Measurements from ENCODE around the gene FAM83D. TPM values are rescaled to one million over a fixed set of nuclear protein-coding genes. Genes with fewer than 3 reads are reported as not detected.

Gene FAM83D
- polyA plus RNA-seq, 1 donor from 2014 or later: 0.48 TPM

DNA sequence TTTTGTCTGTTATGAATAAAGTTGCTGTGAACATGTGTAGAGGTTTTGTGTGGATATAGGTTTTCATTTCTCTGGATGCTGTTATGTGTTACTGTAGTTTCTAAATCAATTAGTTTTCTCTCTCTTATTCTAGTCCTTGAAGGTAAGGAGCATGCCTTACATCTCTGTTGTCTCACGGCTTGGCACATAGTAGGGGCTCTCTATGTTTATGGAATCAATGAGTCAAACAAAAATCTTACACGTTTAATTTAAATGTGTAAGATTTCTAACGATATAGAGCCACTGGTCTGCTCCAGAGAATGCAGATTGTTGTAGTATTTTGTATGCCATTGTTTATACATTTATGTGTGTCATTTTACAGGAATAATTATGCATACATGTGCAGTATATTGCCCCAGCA lies 20.6 kb downstream of the FAM83D start:
- Histone ChIP-seq H3K79me2 (replicated peaks; ENCODE audit: insufficient read depth, low read length) (no peaks in the 10 kb centered on the region), H4K20me1 (ENCODE audit: insufficient read depth) (no peaks in the 10 kb centered on the region), H3K36me3 (ENCODE audit: insufficient read depth, low read length) (no peaks in the 10 kb centered on the region)

DNA sequence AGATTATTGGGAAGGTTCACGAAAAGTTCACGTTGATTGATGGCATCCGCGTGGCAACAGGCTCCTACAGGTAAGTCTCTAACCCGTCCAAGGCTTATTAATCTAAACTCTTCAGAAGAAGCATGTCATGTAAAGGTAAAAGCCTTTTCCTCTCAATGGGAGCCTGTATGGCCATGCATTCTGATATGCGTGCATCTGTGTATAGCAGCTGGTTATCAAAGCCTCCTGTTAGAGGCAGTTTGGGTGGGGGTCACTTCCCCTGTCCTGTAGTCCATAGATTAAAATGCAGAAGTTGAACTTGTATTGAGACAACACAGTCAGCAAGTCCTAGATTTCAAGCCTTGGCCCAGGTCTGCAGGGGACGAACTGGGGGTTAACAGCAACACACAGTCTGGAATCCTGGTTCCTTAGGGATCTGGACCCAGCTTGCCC lies 21.7 kb downstream of the FAM83D start:
- no peak overlapping the region for H3K4me2 ChIP-seq (ENCODE audit: low read length)
- H3K4me3 ChIP-seq (ENCODE audit: low read length): no peak overlapping the region
- no peaks in the 10 kb centered on the region for H4K20me1 ChIP-seq (ENCODE audit: insufficient read depth)
- no peak overlapping the region for H2AFZ ChIP-seq (ENCODE audit: low read depth, low read length)
- no peaks in the 10 kb centered on the region for H3K9me2 ChIP-seq (ENCODE audit: insufficient read depth, low read length)
- no peaks in the 10 kb centered on the region for H3K79me2 ChIP-seq (replicated peaks; ENCODE audit: insufficient read depth, low read length)
- no peaks in the 10 kb centered on the region for H3F3A ChIP-seq (ENCODE audit: insufficient read depth, low read length, poor library complexity, severe bottlenecking)
- no peak overlapping the region for H3K27ac ChIP-seq (ENCODE audit: low read length)
- H3K9ac ChIP-seq (ENCODE audit: low read length): no peak overlapping the region
- no peaks in the 10 kb centered on the region for H3K9me3 ChIP-seq (ENCODE audit: low read length)
- TF ChIP-seq POLR2AphosphoS5 (IDR thresholded peaks at IDR 0.05): no peak
- no peak for TF ChIP-seq RAD21 (conservative IDR thresholded peaks at IDR 0.05)
- TF ChIP-seq SMC3 (conservative IDR thresholded peaks at IDR 0.05; ENCODE audit: poor library complexity): no peak
- no peak for TF ChIP-seq TAF1 (IDR thresholded peaks at IDR 0.05; ENCODE audit: low read depth)
- H3K36me3 ChIP-seq (ENCODE audit: insufficient read depth, low read length): no peaks in the 10 kb centered on the region
- no peaks in the 10 kb centered on the region for H3K27me3 ChIP-seq (ENCODE audit: insufficient read depth, low read depth, low read length)

More for the DNA sequence above, 20.6 kb downstream of the FAM83D start:
- Histone ChIP-seq H3K9me3 (ENCODE audit: low read length) (no peaks in the 10 kb centered on the region), H3K4me3 (ENCODE audit: low read length) (no peak overlapping the region), H3K9me2 (ENCODE audit: insufficient read depth, low read length) (no peaks in the 10 kb centered on the region), H3K9ac (ENCODE audit: low read length) (no peak overlapping the region), H3F3A (ENCODE audit: insufficient read depth, low read length, poor library complexity, severe bottlenecking) (no peaks in the 10 kb centered on the region), H3K27me3 (ENCODE audit: insufficient read depth, low read depth, low read length) (no peaks in the 10 kb centered on the region), H3K27ac (ENCODE audit: low read length) (no peak overlapping the region), H2AFZ (ENCODE audit: low read depth, low read length) (no peak overlapping the region), H3K4me2 (ENCODE audit: low read length) (no peak overlapping the region)
- no peak for TF ChIP-seq EZH2 (IDR thresholded peaks at IDR 0.05; ENCODE audit: borderline replicate concordance, insufficient read depth, low read length, poor library complexity, severe bottlenecking)
- TF ChIP-seq, protein P1, sequence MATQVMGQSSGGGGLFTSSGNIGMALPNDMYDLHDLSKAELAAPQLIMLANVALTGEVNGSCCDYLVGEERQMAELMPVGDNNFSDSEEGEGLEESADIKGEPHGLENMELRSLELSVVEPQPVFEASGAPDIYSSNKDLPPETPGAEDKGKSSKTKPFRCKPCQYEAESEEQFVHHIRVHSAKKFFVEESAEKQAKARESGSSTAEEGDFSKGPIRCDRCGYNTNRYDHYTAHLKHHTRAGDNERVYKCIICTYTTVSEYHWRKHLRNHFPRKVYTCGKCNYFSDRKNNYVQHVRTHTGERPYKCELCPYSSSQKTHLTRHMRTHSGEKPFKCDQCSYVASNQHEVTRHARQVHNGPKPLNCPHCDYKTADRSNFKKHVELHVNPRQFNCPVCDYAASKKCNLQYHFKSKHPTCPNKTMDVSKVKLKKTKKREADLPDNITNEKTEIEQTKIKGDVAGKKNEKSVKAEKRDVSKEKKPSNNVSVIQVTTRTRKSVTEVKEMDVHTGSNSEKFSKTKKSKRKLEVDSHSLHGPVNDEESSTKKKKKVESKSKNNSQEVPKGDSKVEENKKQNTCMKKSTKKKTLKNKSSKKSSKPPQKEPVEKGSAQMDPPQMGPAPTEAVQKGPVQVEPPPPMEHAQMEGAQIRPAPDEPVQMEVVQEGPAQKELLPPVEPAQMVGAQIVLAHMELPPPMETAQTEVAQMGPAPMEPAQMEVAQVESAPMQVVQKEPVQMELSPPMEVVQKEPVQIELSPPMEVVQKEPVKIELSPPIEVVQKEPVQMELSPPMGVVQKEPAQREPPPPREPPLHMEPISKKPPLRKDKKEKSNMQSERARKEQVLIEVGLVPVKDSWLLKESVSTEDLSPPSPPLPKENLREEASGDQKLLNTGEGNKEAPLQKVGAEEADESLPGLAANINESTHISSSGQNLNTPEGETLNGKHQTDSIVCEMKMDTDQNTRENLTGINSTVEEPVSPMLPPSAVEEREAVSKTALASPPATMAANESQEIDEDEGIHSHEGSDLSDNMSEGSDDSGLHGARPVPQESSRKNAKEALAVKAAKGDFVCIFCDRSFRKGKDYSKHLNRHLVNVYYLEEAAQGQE (IDR thresholded peaks at IDR 0.05; ENCODE audit: borderline replicate concordance): no peak
- no peak for TF ChIP-seq POLR2AphosphoS5 (IDR thresholded peaks at IDR 0.05)
- TF ChIP-seq TAF1 (IDR thresholded peaks at IDR 0.05; ENCODE audit: low read depth): no peak
- TF ChIP-seq, protein P2, sequence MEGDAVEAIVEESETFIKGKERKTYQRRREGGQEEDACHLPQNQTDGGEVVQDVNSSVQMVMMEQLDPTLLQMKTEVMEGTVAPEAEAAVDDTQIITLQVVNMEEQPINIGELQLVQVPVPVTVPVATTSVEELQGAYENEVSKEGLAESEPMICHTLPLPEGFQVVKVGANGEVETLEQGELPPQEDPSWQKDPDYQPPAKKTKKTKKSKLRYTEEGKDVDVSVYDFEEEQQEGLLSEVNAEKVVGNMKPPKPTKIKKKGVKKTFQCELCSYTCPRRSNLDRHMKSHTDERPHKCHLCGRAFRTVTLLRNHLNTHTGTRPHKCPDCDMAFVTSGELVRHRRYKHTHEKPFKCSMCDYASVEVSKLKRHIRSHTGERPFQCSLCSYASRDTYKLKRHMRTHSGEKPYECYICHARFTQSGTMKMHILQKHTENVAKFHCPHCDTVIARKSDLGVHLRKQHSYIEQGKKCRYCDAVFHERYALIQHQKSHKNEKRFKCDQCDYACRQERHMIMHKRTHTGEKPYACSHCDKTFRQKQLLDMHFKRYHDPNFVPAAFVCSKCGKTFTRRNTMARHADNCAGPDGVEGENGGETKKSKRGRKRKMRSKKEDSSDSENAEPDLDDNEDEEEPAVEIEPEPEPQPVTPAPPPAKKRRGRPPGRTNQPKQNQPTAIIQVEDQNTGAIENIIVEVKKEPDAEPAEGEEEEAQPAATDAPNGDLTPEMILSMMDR (IDR thresholded peaks at IDR 0.05; ENCODE audit: poor library complexity, severe bottlenecking): no peak

DNA sequence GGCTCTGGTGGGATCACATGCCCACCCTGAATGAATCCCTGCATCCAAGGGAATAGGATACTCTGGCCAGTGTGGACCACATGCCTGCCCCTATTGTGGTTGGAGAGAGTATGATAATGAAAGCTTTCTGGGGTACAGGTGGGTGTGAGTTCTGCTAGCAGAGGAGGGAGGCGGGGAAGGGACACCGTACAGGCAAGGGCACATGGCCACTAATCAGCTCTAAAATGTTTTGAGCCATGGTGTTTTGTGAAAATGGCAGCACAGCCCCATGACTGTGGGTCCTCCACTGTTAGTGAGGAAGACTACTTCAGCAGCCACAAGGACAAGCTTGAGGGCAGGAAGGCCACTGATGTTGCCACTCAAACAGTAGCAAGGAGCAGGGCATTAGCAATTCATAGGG lies 24.0 kb downstream of the FAM83D start:
- Histone ChIP-seq H3K79me2 (replicated peaks; ENCODE audit: insufficient read depth, low read length) (no peaks in the 10 kb centered on the region), H3K9ac (ENCODE audit: low read length) (no peak overlapping the region), H2AFZ (ENCODE audit: low read depth, low read length) (no peak overlapping the region), H4K20me1 (ENCODE audit: insufficient read depth) (no peaks in the 10 kb centered on the region), H3K9me2 (ENCODE audit: insufficient read depth, low read length) (no peaks in the 10 kb centered on the region), H3K4me2 (ENCODE audit: low read length) (no peak overlapping the region), H3F3A (ENCODE audit: insufficient read depth, low read length, poor library complexity, severe bottlenecking) (no peaks in the 10 kb centered on the region), H3K4me3 (ENCODE audit: low read length) (no peak overlapping the region), H3K9me3 (ENCODE audit: low read length) (no peaks in the 10 kb centered on the region), H3K27me3 (ENCODE audit: insufficient read depth, low read depth, low read length) (no peaks in the 10 kb centered on the region), H3K36me3 (ENCODE audit: insufficient read depth, low read length) (no peaks in the 10 kb centered on the region), H3K27ac (ENCODE audit: low read length) (no peak overlapping the region)
- TF ChIP-seq TAF1 (IDR thresholded peaks at IDR 0.05; ENCODE audit: low read depth): no peak
- TF ChIP-seq SMC3 (conservative IDR thresholded peaks at IDR 0.05; ENCODE audit: poor library complexity): no peak
- TF ChIP-seq RAD21 (conservative IDR thresholded peaks at IDR 0.05): no peak
- no peak for TF ChIP-seq EP300 (conservative IDR thresholded peaks at IDR 0.05; ENCODE audit: poor library complexity, severe bottlenecking)
- no peak for TF ChIP-seq POLR2AphosphoS5 (IDR thresholded peaks at IDR 0.05)
- no peak for TF ChIP-seq EZH2 (IDR thresholded peaks at IDR 0.05; ENCODE audit: borderline replicate concordance, insufficient read depth, low read length, poor library complexity, severe bottlenecking)
- TF ChIP-seq, protein P1 (IDR thresholded peaks at IDR 0.05; ENCODE audit: borderline replicate concordance): no peak
- no peak for TF ChIP-seq MXI1 (conservative IDR thresholded peaks at IDR 0.05; ENCODE audit: poor library complexity, severe bottlenecking)
- TF ChIP-seq, protein P2 (IDR thresholded peaks at IDR 0.05; ENCODE audit: poor library complexity, severe bottlenecking): no peak
